HepG2 (cell line): ENCODE measurements around the gene NOS1AP. TPM values are rescaled to one million over a fixed set of nuclear protein-coding genes. Genes with fewer than 3 reads are reported as not detected.

Experiments
- ATF7 ChIP-seq, 2 experiments: fragments of 450-650 bp in 1 of 2; sonication (generic) in 1 of 2; formaldehyde crosslinking in 1 of 2; IDR thresholded peaks; 2 replicates each; pipeline versions ENCODE4 v1.4.0 to v1.6.1; 2016 to 2020; ENCODE audit warnings: antibody characterized with exemption in 1 of 2, mild to moderate bottlenecking in 1 of 2, missing genetic modification reagents in 1 of 2
- CEBPZ ChIP-seq: IDR thresholded peaks from 2 replicates; pipeline ENCODE4 v1.6.1; 2012; ENCODE audit warnings: low read length, improper control_type of control experiment
- FOSL1 ChIP-seq: sonication (generic); formaldehyde crosslinking; IDR thresholded peaks from 2 replicates; pipeline ENCODE4 v1.9.0; 2021; ENCODE audit warnings: missing genetic modification reagents, borderline replicate concordance
- HNF4G ChIP-seq, 2 experiments: sonication (generic) in 1 of 2; formaldehyde crosslinking in 1 of 2; IDR thresholded peaks; 2 replicates each; pipeline versions ENCODE4 v1.4.0 to v1.6.1; 2011 to 2020; ENCODE audit warnings: borderline replicate concordance in 2 of 2, low read depth in 2 of 2, mild to moderate bottlenecking in 2 of 2, low read length in 1 of 2, missing genetic modification reagents in 1 of 2, moderate library complexity in 1 of 2
- IRX3 ChIP-seq: sonication (generic); formaldehyde crosslinking; IDR thresholded peaks from 2 replicates; pipeline ENCODE4 v1.8.1; 2023; ENCODE audit warnings: mild to moderate bottlenecking, low read depth, missing genetic modification reagents, borderline replicate concordance
- MLXIP ChIP-seq: sonication (generic); formaldehyde crosslinking; IDR thresholded peaks from 2 replicates; pipeline ENCODE4 v1.9.0; 2021; ENCODE audit warnings: missing genetic modification reagents, borderline replicate concordance
- MTERF4 ChIP-seq: sonication (generic); formaldehyde crosslinking; IDR thresholded peaks from 2 replicates; pipeline ENCODE4 v1.8.0; 2023; ENCODE audit warnings: mild to moderate bottlenecking, missing genetic modification reagents
- NR1H2 ChIP-seq: sonication (generic); formaldehyde crosslinking; IDR thresholded peaks from 2 replicates; pipeline ENCODE4 v1.8.1; 2022; ENCODE audit warnings: low read depth, missing genetic modification reagents, borderline replicate concordance
- SALL1 ChIP-seq: sonication (generic); formaldehyde crosslinking; IDR thresholded peaks from 2 replicates; pipeline ENCODE4 v1.8.0; 2022; ENCODE audit warnings: mild to moderate bottlenecking, missing genetic modification reagents
- TBL1XR1 ChIP-seq: fragments of 150-350 bp; IDR thresholded peaks from 2 replicates; pipeline ENCODE4 v1.6.1; 2014; ENCODE audit warnings: borderline replicate concordance, low read length; ENCODE audit not compliant: partially characterized antibody
- TOE1 ChIP-seq: sonication (generic); formaldehyde crosslinking; IDR thresholded peaks from 2 replicates; pipeline ENCODE4 v1.4.0; 2020; ENCODE audit warnings: mild to moderate bottlenecking, missing genetic modification reagents
- ZBTB34 ChIP-seq: sonication (generic); formaldehyde crosslinking; IDR thresholded peaks from 2 replicates; pipeline ENCODE4 v1.8.0; 2022; ENCODE audit warnings: mild to moderate bottlenecking, missing genetic modification reagents
- ZFP37 ChIP-seq: sonication (generic); formaldehyde crosslinking; IDR thresholded peaks from 2 replicates; pipeline ENCODE4 v1.4.0; 2020; ENCODE audit warnings: missing genetic modification reagents, borderline replicate concordance
- ZNF33A ChIP-seq: sonication (generic); formaldehyde crosslinking; IDR thresholded peaks from 2 replicates; pipeline ENCODE4 v1.5.1; 2020; ENCODE audit warnings: missing genetic modification reagents, mild to moderate bottlenecking, moderate library complexity, borderline replicate concordance
- ZNF580 ChIP-seq: IDR thresholded peaks from 2 replicates; pipeline ENCODE4 v1.6.1; 2016; ENCODE audit warnings: low read depth, borderline replicate concordance
- ZNF607 ChIP-seq: sonication (generic); formaldehyde crosslinking; IDR thresholded peaks from 2 replicates; pipeline ENCODE4 v1.5.1; 2020; ENCODE audit warnings: missing genetic modification reagents, mild to moderate bottlenecking, borderline replicate concordance
- ZNF703 ChIP-seq: sonication (generic); formaldehyde crosslinking; IDR thresholded peaks from 2 replicates; pipeline ENCODE4 v1.5.1; 2020; ENCODE audit warnings: missing genetic modification reagents, mild to moderate bottlenecking, moderate library complexity, borderline replicate concordance
- polyA plus RNA-seq, 8 experiments: library from polyadenylated mRNA; depleted of rRNA in 3 of 8; stranded (reverse) in 7 of 8; unstranded in 1 of 8; fragments of >200 nt; fragmentation: Illumina TruSeq in 4 of 8; extraction: Trizol in 4 of 8; gene quantifications; 2 replicates each; pipeline versions ENCODE4 v1.2.1 to v1.2.3, GENCODE V29; 2011 to 2016; ENCODE audit warnings: low read depth in 4 of 8, missing spikeins in 1 of 8, mixed read lengths in 1 of 8; ENCODE audit not compliant: insufficient read depth in 1 of 8
- total RNA-seq, 5 experiments: library from RNA; depleted of rRNA; stranded (reverse); fragments of >200 nt; fragmentation: Illumina TruSeq; extraction: Trizol; gene quantifications; 2 replicates each; pipeline ENCODE4 v1.2.3, GENCODE V29; 2016; ENCODE audit warnings: low read depth in 1 of 5

The NOS1AP gene
- total and polyA plus RNA-seq, 2 of the 13 experiments (the other 11 are each of a cell fraction or from before 2014, with no cell fraction given): 2.0 to 3.3 TPM

GRCh38 chr1:162235241-162235800, 165.8 kb downstream of the NOS1AP start (continued):
- TF ChIP-seq SALL1 (CRISPR knock-in tag) (peak; percentile 94), ZNF703 (no peak), FOSL1 (CRISPR knock-in tag) (no peak), MLXIP (no peak), ZNF33A (CRISPR knock-in tag) (no peak), TBL1XR1 (peak; percentile 82), ZBTB34 (CRISPR knock-in tag) (peak; percentile 97), TOE1 (CRISPR knock-in tag) (no peak), ZNF607 (no peak), NR1H2 (no peak), IRX3 (no peak), ZNF580 (no peak; the same call in 1 of the 2 replicates), ZFP37 (CRISPR knock-in tag) (0 out of 2 replicates have a peak, but pooled peaks have one; percentile 44), CEBPZ (no peak), HNF4G (IDR thresholded peaks at IDR 0.05; ENCODE audit: borderline replicate concordance, low read depth, low read length) (peak; percentile 38; the same call in 1 of the 2 replicates), HNF4G (CRISPR knock-in tag; IDR thresholded peaks at IDR 0.05; ENCODE audit: borderline replicate concordance, low read depth) (no peak), MTERF4 (CRISPR knock-in tag) (peak; percentile 66; the same call in 1 of the 2 replicates), ATF7 (IDR thresholded peaks at IDR 0.05) (no peak), ATF7 (CRISPR knock-in tag; IDR thresholded peaks at IDR 0.05) (no peak)
